ENCODE data around the gene EPC1.

DNA sequence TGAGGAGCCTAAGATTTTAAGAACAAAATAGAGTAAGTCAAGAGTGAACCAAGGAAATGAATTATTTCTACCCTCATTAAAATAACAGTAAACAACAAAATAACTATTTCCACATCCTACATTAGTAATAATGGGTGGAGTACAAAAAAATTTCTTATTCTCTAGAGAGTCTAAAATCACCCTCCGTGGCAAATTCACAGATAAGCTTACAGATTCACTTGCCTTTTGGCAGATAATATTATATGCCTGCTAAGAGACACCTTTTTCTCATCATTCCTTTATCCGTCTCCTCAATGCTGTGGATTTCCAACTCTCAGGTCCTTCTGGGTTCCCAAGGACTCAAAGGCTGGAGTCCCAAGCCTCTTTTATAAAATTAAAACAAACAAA, 2.2 kb upstream of the EPC1 start:
- TF ChIP-seq, protein P1, sequence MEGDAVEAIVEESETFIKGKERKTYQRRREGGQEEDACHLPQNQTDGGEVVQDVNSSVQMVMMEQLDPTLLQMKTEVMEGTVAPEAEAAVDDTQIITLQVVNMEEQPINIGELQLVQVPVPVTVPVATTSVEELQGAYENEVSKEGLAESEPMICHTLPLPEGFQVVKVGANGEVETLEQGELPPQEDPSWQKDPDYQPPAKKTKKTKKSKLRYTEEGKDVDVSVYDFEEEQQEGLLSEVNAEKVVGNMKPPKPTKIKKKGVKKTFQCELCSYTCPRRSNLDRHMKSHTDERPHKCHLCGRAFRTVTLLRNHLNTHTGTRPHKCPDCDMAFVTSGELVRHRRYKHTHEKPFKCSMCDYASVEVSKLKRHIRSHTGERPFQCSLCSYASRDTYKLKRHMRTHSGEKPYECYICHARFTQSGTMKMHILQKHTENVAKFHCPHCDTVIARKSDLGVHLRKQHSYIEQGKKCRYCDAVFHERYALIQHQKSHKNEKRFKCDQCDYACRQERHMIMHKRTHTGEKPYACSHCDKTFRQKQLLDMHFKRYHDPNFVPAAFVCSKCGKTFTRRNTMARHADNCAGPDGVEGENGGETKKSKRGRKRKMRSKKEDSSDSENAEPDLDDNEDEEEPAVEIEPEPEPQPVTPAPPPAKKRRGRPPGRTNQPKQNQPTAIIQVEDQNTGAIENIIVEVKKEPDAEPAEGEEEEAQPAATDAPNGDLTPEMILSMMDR (conservative IDR thresholded peaks at IDR 0.05) = no peak
- no peak for TF ChIP-seq EZH2 (IDR thresholded peaks at IDR 0.05; ENCODE audit: low read depth)

Measured in PC-9 (cell line).